ENCODE data around the gene TWNK.
A peak's percentile ranks its signal among the peaks of the same experiment; 100 is the strongest.

The TWNK gene

DNA sequence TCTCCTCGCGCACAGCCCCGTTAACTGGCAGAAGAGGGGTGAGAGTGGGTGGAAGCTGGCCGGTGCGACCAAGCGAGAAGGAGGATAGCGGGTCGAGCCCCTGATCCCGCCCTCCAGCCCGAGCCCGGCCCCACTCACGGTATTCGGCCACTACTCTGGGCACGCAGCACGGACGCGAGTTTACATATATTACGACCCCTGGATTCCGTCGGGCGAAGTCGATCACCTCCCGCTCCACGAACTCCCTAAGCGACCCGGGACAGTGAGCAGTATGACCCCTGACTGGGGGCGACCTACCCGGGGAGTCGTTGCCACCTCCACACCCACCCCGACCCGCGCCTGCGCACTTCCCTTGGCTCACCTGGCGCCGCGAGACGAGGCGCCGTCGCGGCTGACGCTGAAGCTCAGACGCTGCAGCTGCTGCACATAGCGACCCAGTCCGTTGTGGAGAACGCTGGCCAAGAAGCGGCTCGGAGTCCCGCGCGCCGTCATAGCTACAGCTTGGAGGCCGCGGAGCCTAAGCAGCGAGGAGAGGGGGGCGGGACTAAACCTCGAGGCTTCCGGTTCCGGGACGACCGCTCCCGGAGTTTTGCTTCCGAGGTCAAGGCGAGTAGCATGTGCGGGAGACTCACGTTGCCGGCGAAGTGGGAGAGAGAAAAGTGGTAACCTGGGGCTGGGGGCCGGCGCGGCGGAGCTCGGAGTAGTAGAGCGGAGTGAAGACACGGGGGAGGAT lies at the start of gene TWNK, which contains the start of gene MRPL43:
TWNK (plus strand) TSS at position 592 of the 733 bp plus-strand sequence. CDS start 668 bp downstream, outside the sequence.
MRPL43 (minus strand) TSS at position 546 of the 733 bp plus-strand sequence; CDS start at position 492, 54 bp downstream.
- DNase-seq = peak; percentile 94

DNA sequence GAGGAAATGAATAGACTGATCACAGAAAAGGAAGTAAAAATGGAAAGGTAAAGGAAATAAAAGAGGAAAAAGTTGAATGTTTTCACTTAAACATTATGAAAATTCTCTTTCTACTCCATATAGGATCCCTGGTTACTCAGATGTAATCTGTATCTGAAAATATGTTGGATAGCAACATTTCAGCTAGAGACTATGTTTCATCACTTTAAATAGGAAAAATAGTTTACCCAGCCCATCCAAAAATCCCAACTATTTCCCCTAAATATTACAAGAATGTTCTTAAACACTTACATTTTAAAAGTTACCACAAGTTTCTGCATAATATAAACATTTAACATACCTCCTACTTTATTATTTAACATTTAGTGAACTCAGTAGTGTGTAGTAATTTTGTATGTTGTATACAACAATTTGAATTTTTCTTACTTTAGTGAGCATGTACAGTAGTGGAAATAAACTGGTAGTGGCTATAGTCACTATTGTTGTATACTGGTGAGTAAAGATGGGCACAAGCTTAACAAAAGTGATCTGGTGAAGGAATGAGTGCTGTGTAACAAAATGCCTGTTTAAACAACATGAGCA lies 47.5 kb upstream of the TWNK start:
- DNase-seq = no peak

DNA sequence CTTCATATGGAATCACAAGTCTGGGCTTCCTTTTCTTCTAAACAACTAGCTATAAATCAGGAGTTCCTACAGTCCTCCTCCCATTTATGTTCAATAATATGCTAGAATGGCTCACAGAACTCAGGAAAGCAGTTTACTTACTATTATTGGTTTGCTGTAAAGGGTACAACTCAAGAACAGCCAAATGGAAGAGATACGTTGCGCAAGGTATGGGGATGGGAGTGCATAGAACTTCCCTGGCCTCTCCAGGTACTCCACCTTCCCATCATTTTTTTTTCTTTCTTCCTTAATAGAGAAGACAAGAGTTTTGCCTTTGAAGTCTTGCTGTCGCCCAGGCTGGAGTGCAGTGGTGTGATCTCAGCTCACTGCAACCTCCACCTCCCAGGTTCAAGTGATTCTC lies 45.1 kb upstream of the TWNK start:
- DNase-seq = no peak

DNA sequence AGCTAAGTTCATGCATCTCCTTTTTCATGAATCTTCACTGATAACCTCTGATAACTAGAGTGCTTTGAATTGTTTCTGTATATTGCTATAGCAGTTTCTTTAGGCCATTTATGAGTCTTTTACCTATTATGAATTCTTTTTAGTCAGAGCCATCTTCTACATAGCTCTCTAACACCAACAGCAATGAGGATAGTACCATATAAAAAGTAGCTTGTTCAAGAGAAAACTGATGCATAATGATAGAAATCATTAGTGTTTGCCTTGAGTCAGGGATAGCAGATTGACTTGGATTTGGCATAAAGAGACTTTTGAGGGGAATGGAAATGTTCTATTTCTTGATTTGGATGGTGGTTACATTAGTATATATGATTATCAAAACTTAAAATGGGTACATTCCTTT lies 43.8 kb upstream of the TWNK start:
- DNase-seq = no peak

DNA sequence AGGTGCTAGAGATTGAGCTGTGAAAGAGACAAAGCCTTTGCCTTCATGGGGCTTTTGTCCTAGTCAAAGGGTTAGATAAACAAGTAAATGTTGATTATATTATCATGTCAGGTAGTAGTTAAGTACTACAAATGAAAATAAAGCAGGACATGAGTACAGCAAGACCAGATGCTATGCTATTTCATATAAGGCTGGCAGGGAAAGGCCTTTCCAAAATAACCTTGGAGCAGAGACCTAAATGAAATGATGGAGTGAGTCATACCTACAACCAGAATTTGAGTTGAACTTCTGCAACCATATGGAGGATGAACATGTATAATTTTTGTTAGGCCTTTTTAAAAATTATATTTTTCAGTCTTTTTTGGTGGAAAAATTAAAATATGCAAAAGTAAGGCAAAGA lies 41.6 kb upstream of the TWNK start:
- no peak for DNase-seq

DNA sequence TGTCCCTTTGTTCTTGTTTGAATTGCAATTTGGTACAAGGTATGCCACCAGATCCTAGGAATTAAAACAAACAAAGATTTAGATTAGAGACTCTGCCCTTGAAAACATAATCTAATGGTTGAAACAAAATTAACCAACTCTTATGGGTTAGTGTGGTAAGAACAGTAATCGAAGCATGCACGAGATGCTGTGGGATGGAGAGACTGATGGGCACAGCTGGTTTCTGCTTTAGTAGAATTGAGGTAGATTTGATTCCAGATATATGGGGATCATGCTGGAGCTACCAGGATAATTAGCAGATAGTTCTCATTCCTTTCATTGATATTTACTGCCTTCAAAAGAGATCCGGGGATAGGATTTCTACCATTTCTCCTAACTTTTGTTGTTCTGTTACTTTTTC lies 38.4 kb upstream of the TWNK start:
- DNase-seq = no peak

DNA sequence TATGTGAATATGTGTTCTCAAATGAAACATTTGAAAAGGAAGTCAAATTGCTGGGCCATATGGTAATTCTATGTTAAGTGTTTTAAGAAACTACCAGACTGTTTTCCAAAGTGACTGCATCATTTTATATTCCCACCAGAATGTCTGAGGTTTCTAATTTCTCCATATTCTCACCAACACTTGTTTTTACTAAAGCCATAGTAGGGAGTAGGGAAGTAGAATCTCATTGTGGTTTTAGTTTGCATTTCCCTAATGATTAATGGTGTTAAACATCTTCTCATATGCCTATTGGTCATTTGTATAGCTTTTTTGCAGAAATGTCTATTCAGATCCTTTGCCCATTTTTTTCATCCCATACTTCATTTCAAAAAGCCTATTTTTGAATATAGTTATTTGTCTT lies 27.1 kb upstream of the TWNK start:
- no peak for DNase-seq

DNA sequence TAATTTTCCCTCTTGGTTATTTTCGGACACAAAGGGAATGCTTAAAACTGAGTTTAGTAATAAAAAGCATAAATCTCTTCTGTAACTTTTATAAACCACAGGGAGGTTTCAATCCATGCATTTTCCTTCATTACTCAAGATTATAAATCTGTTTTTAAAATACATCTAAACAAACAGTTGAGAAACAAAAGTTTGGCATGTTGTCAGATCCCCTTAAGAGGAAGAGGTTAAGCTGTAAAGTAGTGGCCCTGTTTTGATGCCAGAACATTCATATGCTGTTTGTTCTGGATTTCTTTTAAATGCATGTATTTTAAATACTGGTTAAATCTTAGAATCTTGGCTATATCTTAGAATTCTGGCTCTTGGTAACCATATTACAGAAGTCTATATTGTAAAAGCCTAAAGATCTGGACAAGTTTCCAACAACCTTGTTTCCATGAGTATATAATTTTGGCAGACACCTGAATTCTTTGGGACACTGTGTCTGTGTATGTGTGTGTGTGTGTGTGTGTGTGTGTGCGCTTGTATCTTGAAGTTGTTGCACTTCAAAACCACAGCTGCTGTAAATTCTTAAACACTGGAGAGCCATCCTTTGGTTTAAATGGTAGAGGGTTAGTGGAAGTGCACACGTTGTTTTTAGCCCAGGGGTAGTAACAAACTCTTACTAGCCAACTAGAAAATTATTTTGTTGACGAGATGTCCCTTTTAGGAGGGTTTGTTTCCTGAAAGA lies 24.8 kb upstream of the TWNK start:
- DNase-seq = no peak

DNA sequence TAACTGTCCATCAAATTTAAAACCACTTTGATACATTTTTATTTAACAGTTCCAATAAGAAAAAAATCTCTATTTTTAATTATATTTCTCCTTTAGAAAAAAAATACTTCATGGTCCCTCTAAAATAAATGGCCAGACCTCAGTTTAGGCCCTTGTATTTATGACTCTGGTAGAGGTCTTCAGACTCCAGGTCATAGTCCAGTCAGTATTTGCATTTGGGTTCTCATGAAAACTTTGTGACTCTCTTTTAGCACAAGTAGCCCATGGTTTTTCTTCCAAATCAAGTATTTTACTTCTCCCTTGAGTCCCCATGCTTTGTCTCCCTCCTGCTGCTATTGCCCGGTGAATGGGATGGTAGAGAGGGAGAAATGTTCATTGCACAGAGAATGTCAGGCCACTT lies 23.5 kb upstream of the TWNK start:
- DNase-seq = no peak

DNA sequence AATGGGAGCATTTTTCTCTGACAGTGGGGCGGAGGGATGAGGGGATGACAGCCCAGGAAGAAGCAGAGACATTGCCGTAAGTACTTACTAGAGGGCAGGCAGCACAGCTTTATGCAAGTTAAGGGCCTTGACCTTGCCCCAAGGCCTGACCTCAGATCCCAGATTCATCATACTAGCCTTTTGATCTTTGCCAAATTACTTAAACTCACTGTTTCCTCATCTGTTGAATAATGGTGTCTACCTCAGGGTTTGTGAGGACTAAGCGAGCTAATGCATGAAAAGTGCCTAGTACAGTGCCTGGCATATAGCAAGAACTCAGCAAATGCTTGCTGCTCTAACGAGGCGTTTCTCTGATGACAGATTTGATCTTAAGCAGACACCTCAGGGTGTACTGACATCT lies 21.5 kb upstream of the TWNK start:
- no peak for DNase-seq

DNA sequence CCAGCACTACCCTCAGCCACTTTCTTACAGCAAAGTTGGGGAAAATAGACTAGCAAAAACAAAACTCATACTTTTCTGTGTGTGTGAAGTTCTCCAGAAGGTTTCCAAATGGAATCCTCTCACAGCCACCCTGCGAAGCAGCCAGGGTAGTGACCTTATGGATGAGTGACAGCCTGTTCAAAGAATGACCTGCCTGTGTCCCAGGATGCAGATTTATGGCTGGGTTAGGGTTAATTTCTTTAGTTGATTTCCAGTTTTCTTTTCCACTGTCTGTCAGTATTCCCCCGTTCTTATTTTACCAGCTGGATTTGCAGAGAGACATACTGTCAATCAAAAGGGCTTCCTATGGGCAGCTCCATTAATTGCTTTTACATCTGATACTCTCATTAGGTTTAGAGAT lies 20.5 kb upstream of the TWNK start:
- DNase-seq = no peak

DNA sequence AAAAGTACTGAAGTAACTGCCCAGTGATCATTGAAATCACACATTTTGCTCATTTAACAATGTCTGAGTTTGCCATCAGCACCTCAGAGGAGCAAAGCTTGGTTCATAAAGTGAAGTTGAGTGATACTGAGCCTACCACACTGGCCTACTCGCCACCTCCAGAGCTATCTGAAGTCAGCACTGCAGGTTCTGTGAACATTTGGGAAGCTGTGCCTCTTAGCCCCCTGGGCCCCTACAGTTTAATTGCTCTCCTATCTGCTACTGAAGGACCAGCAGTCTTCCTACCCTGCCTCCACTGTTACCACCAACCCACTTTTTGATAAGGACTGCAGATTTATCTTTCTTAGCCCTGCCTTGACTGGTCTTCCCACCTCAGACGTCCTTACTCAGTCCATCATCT lies 20.0 kb upstream of the TWNK start:
- DNase-seq = peak; percentile 35

DNA sequence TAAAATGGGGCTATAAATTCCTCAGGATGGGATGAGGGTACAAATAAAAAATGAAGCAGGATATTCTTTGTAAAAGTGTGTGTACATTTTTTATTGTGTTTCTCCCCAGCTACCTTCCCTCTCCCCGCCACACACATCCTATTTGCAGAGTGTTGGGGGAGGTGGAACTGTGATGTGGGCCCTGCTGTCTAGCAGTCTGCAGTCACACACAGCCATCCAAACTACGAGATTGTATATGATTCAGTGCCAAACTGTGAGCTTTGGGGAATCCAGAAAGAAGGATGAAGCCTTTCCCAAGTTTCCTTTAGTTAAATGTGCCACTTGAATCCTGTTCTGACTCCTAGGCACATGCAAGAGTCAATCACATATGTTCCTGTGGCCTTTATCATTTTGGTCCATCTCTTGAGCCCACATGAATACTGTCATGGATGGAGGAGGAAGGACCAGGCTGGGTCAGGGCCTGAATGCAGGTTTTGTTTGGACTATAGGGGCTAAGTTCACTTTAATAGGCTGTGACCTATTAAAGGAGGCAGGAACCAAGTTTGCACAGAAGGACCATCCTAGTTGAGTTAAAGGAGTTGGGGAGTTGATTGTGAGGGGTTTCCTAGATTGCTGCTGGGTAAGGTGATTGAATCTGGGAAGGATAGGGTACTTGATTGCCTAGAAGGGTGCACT lies 19.1 kb upstream of the TWNK start:
- no peak for DNase-seq

DNA sequence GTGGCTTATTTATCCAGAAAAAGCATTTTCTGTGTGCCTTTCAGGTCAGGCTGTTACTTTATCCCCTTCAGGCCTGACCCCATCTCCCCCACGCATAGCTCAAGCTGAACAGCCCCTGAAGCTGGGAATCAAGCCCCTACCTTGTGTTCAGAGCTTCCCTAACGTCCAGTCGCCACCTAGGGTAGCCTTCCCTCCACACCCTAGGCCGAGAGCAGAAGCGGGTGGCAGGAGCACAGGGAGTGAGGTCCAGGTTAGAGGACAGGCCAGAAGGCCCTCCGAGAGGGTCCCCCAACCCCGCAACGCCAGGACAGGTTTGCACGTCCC lies 18.5 kb upstream of the TWNK start:
- DNase-seq = no peak

DNA sequence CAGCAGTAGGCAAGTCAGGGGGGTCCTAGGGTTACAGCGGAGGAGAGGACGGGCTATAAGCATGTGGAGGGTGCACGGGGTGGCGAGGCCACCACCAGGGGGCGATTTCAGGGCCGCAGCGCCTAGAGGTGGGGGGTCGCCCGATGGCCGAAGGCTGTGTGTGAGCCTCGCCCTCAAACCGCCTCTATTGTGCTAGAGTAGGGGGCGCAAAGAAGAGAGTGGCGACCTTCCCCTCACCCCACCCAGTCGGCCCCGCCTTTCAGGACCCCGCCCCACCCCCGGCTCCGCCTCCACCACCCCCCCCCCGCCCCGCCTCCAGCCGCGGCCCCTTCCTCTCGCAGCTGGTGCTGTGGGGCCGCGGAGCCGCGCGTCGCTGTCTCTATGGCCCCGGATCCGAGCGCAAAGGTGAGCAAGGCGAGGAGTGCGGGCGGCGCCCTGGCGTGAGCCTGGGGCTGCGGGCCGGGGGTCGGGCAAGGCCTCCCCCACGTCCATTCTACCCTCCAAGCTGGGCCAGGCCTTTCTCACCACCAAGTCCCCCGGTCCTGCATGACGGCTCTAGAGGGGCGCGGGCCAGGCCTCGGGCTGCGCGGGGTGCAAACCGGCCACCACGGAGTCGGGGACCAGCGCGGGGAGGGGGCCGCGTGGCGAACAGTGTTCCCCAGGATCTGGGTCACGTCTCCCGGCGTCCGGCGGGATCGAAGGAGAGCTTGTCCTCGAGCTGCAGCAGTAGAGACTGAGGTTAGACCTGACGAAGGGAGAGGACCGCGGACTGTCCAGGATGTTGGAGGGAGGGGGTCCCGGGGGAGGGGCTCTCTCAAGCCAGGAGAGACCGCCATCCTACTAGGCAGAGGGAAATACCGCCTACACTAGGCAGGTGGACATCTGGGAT lies 17.9 kb upstream of the TWNK start, which contains the start of gene SEMA4G:
SEMA4G (plus strand) TSS at position 318 of the 889 bp plus-strand sequence. CDS start 3,409 bp downstream, outside the sequence.
- DNase-seq = peak; percentile 71

DNA sequence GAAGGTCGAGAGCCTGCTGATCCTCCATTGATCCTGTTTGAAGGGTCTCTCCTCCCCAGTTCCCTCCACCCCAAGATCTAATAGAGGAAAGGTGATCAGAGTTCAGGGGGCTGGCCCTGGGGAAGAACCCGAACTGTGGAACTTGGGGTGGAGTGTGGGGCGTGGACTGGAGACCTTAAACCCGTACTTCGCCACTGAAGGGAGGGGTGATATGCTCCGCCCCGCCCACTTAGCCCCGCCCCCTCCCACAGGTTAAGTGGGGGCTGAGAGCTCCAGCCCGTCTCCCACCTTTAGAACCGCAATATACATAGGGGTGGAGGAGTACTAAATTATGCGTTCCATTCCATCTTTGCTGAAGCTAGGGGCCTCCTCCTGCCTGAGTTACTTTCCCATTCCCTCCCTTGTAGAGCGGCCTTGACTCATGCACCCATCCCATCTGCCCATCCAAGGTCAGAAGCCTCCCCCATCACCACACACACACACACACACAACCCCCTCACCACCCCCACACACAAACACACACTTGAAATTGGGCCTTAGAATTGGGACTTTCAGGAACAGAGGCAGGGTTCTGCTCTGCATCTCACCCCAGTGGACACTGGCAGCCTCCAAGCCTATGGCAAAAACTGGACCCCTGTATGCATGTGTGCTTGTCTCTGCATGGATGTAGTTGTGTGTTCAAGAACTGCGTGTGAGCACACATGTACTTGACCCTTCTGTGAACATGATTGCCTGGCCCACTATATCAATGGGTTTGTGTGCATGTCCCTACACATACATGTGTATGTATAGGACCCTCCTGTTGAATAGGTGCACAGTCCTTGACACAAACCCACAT lies 17.0 kb upstream of the TWNK start:
- peak; percentile 53 for DNase-seq

DNA sequence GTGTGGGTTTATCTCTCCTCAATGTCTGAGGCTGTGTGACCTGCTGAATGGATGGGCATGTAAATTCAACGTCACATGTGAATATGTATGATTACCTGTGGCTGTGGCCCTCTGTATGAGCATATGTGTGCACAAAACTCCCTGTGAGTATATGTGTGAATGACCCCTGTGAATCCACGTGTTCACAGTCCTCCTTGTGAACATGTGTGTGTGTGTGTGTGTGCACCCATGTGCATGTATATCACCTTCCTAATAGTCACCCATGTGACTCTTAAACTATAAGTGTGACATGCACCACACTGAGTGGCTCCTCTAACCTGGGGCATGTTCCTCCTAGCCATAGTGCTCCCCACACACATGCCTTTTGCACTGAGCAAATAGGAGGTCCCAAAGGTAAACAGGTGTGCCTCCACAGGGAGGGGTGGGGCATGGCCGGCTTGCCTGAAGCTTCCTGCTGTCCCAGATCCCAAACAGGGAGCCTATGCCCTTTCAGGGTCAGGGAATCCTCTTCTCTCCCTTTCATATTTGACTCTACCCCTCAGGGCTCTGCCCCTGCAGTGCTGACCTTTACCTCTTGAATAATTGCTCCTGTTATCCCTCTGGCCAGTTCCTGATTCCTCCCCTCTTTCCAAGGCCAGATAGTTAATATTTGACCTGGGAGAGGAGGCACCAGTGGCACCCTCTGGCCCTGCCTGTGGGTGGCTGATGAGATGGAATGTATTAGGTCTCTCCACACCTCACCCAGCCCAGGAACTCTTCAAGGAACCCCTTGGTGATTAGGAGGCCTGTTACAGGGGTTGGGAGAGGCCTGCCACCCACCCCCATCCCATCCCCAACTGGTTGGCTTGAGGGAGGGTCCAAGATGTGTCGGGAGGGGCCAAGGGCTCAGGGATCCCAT lies 16.2 kb upstream of the TWNK start:
- no peak for DNase-seq

DNA sequence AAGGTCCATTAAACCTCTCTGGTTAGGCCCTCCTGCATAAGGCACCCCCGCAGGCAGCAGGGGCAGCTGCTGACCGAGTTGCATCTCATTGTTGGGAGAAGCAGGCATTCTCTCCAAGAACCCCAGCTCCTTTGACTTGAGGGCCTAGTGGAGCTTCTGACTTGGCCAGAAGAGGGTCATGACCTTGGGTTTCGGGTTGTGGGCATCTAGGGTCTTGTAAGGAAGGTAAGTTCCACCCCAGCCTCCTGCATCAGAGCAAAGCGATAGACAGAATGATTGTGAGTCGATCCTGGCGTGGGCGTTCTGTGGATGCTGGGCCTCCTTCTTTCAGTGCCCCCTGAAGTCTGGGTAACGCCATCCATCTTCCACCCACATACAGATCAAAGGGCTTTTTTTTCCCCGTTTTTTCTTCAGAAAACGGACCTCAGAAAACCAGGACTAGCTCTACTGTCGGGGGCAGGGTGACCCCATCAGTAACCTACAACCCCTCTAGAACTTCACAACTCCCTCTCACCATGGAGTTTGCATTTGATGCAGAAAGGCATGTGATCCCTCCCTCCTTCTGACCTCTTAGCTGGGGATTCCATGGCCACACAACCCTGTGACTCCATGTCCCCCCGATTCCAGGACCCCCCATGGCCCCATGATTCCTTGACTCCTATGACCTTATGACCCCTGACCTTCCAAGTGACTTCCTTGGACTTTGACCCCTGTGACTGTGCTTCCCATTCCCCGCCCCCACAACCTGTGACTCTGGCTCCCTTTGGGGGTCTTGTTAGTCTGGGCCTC lies 15.0 kb upstream of the TWNK start:
- DNase-seq = no peak

DNA sequence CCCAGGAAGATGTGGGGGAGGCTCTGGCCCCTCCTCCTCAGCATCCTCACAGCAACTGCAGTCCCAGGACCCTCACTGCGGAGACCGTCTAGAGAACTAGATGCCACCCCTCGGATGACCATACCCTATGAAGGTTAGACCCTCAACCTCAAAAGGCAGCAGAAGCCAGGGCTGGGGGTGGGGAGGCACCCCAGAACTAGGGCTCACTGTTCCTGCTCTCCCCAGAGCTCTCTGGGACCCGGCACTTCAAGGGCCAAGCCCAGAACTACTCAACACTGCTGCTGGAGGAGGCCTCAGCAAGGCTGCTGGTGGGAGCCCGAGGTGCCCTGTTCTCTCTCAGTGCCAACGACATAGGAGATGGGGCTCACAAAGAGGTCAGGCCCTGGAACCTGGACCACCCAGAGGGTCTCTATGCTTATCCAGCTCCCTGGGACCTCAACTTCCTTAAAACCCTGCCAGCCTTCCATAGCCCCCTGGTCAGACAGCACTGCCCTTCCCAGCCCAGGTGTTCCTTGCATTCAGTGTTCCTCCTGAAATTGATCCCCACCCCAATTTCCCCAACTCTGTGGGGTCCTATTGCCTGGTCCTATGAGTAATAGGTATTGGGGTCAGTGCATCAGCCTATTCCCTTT lies 14.3 kb upstream of the TWNK start:
- DNase-seq = no peak

Data from hematopoietic multipotent progenitor cell treated with erythropoietin and hydrocortisone succinate and interleukin-3 and kit ligand, for 6 days (in vitro differentiated cells).